Measurements from ENCODE around the gene PCDHGA1. TPM values are rescaled to one million over a fixed set of nuclear protein-coding genes. Genes with fewer than 3 reads are reported as not detected.

Gene PCDHGA1
- total and polyA plus RNA-seq, 2 of the 4 experiments (the other 2 are of a cell fraction): 0.90 to 0.92 TPM

GRCh38 chr5:141512390-141512910, 182.1 kb downstream of the PCDHGA1 start (continued):
- TF ChIP-seq ELK1 (IDR thresholded peaks at IDR 0.05; ENCODE audit: borderline replicate concordance, low read depth, low read length): no peak

- in situ Hi-C loops (cut with MboI; ENCODE audit: low sequenced_read_pairs) (no loop called here), intact Hi-C loops (cut with micrococcal nuclease) (loop anchor here (2.0 kb wide), 1 partner anchor 82 kb away; the partner anchor contains the start of gene PCDHGA12), dilution Hi-C loops (cut with HindIII; ENCODE audit: low sequenced_read_pairs, unreplicated experiment) (no loop called here)
- peak overlapping the region; percentile 57 for H3K56ac ChIP-seq (ENCODE audit: extremely low read depth, insufficient read depth, low read length)
- no peaks in the 10 kb centered on the region for H3K27me3 ChIP-seq (ENCODE audit: control insufficient read depth, insufficient read depth, low read length)
- peaks cover 6% of the 10 kb centered on the region for H4K20me1 ChIP-seq (ENCODE audit: insufficient read depth, low read length)
- peak overlapping the region; percentile 72 for H2BK5ac ChIP-seq (ENCODE audit: low read depth, low read length, poor library complexity, severe bottlenecking)
- TF ChIP-seq MXI1 (IDR thresholded peaks at IDR 0.05; ENCODE audit: borderline replicate concordance, low read depth, low read length): no peak
- peak; percentile 64 for TF ChIP-seq CEBPB (IDR thresholded peaks at IDR 0.05; ENCODE audit: low read depth, low read length)
- TF ChIP-seq NFE2L2 (IDR thresholded peaks at IDR 0.05; ENCODE audit: low read depth, low read length): peak; percentile 59; the same call in 1 of the 2 replicates
- peak; percentile 50 for TF ChIP-seq BHLHE40 (IDR thresholded peaks at IDR 0.05; ENCODE audit: low read depth, low read length)
- TF ChIP-seq RAD21 (IDR thresholded peaks at IDR 0.05; ENCODE audit: low read length): no peak
- 0 out of 2 replicates have a peak, but pooled peaks have one; percentile 11 for TF ChIP-seq POLR2A (IDR thresholded peaks at IDR 0.05; ENCODE audit: low read depth, low read length)
- TF ChIP-seq CHD1 (IDR thresholded peaks at IDR 0.05; ENCODE audit: low read depth, low read length): no peak; the same call in 1 of the 2 replicates
- peak overlapping the region; percentile 70 for H3K18ac ChIP-seq (ENCODE audit: low read depth, low read length)
- peaks cover 26% of the 10 kb centered on the region for H3K36me3 ChIP-seq (ENCODE audit: control insufficient read depth, insufficient read depth, low read length)
- peaks cover 39% of the 10 kb centered on the region for H3K9me1 ChIP-seq (ENCODE audit: insufficient read depth, low read length)
- H3K27ac ChIP-seq (ENCODE audit: insufficient read depth, low read length): peak overlapping the region; percentile 84
- H4K8ac ChIP-seq (ENCODE audit: low read depth in 2 of 2, low read length in 2 of 2): peak overlapping the region; percentile 79 to 91
- H2AK9ac ChIP-seq (replicated peaks; ENCODE audit: low read depth, low read length, poor library complexity): peak overlapping the region; percentile 90
- H3K23ac ChIP-seq (ENCODE audit: low read depth, low read length): peak overlapping the region; percentile 99
- H3K14ac ChIP-seq (replicated peaks; ENCODE audit: low read depth, low read length): peak overlapping the region; percentile 88
- ATAC-seq (ENCODE audit: low read depth): no peak
- peak overlapping the region; percentile 86 for H3K4me2 ChIP-seq (ENCODE audit: low read depth, low read length)
- H3K4me1 ChIP-seq (ENCODE audit: control insufficient read depth, insufficient read depth, low read length): peaks cover 57% of the 10 kb centered on the region
- H2BK120ac ChIP-seq (ENCODE audit: low read depth, low read length): peak overlapping the region; percentile 86
- no TSS peak for BruUV-seq (replicated peaks)
- peak overlapping the region; percentile 96 for H3K4ac ChIP-seq (ENCODE audit: low read depth, low read length)
- peak overlapping the region; percentile 86 for H4K5ac ChIP-seq (ENCODE audit: low read depth, low read length)
- peak overlapping the region; percentile 60 for H3K9ac ChIP-seq (ENCODE audit: low read depth, low read length)
- DNase-seq: peak; percentile 59
- peak overlapping the region; percentile 100 for H2AK5ac ChIP-seq (ENCODE audit: low read depth, low read length)
- H2AFZ ChIP-seq (replicated peaks; ENCODE audit: low read length, poor library complexity): peak overlapping the region; percentile 82
- ChIA-PET POLR2A (ENCODE audit: unreplicated experiment) (no interaction called here), CTCF (interaction anchor here (0.6 to 2.7 kb wide), 9 partner anchors 9 to 100 kb away, joined by 3 to 16 read pairs (median 4); partner anchors contain the start of genes PCDHGA10, PCDHGA11 and PCDHGC5)
- peak overlapping the region; percentile 81 for H2BK20ac ChIP-seq (ENCODE audit: low read depth, low read length)
- no peaks in the 10 kb centered on the region for H3K9me3 ChIP-seq (ENCODE audit: control insufficient read depth, insufficient read depth, low read length)
- peak overlapping the region; percentile 41 for H3K4me3 ChIP-seq (ENCODE audit: insufficient read depth, low read depth, low read length)
- WGBS, 2 experiments (ENCODE audit: extremely low coverage in 2 of 2, insufficient read length in 1 of 2): 7% methylated on average over 6 of the region's 43 CpGs; no CpG with 5 or more reads in 1 of the 2 experiments
- H3K79me1 ChIP-seq (ENCODE audit: low read depth in 1 of 2, low read length in 2 of 2): peaks cover 6 to 56% of the 10 kb centered on the region in 2 experiments
- peak overlapping the region; percentile 82; the same call in 2 of the 3 replicates for H2BK15ac ChIP-seq (ENCODE audit: low read depth, low read length)
- peak overlapping the region; percentile 88 for H4K91ac ChIP-seq (ENCODE audit: insufficient read depth, low read depth, low read length)
These were observed 182.8 kb downstream of the PCDHGA1 start for GRCh38 chr5:141512911-141513626.
